PC-3 (cell line): ENCODE measurements around the gene RNF169.

Experiments
- CTCF ChIP-seq: fragments of 300-600 bp; sonication (generic); conservative IDR thresholded peaks from 2 replicates; pipeline ENCODE4 v1.5.1; 2017; ENCODE audit warnings: antibody characterized with exemption, low read depth, mild to moderate bottlenecking, low read length
- EZH2 ChIP-seq: fragments of 300-600 bp; sonication (generic); IDR thresholded peaks from one replicate; pipeline ENCODE4 v1.6.1; 2017; ENCODE audit warnings: antibody characterized with exemption, mild to moderate bottlenecking, low read length; ENCODE audit not compliant: unreplicated experiment
- EZH2phosphoT487 ChIP-seq: fragments of 300-600 bp; sonication (generic); IDR thresholded peaks from 2 replicates; pipeline ENCODE4 v1.6.1; 2018; ENCODE audit warnings: mild to moderate bottlenecking, antibody characterized with exemption, low read length, borderline replicate concordance

- TF ChIP-seq CTCF (no peak), EZH2phosphoT487 (no peak), EZH2 (no peak)
Measured at GRCh38 chr11:74837191-74837590, 88.5 kb downstream of the RNF169 start.
